ENCODE measurements around the gene KCNJ9.
A peak's percentile ranks its signal among the peaks of the same experiment; 100 is the strongest.

KCNJ9 gene

GRCh38 chr1:160063176-160063575 is 18.2 kb upstream of the KCNJ9 start:
- Histone ChIP-seq H3K27me3 (ENCODE audit: control insufficient read depth, insufficient read depth, low read length) (no peaks in the 10 kb centered on the region), H3K27ac (no peak overlapping the region), H3K79me2 (no peaks in the 10 kb centered on the region), H2AFZ (no peak overlapping the region), H3K9me3 (ENCODE audit: control insufficient read depth, low read length) (no peaks in the 10 kb centered on the region), H3K36me3 (ENCODE audit: control insufficient read depth, insufficient read depth, low read length) (no peaks in the 10 kb centered on the region), H3K9ac (no peak overlapping the region), H3K4me2 (ENCODE audit: low read length) (no peak overlapping the region), H3K4me1 (no peaks in the 10 kb centered on the region), H3K4me3 (ENCODE audit: low read depth, low read length) (no peak overlapping the region)
- no peak for TF ChIP-seq CTCF (IDR thresholded peaks at IDR 0.05)

- Histone ChIP-seq H3K9me3 (ENCODE audit: control insufficient read depth, low read length) (no peaks in the 10 kb centered on the region), H3K36me3 (ENCODE audit: control insufficient read depth, insufficient read depth, low read length) (no peaks in the 10 kb centered on the region), H3K4me3 (ENCODE audit: low read depth, low read length) (no peak overlapping the region), H3K9ac (no peak overlapping the region), H3K79me2 (no peaks in the 10 kb centered on the region), H3K4me2 (ENCODE audit: low read length) (no peak overlapping the region), H2AFZ (no peak overlapping the region), H3K4me1 (no peaks in the 10 kb centered on the region), H3K27me3 (ENCODE audit: control insufficient read depth, insufficient read depth, low read length) (no peaks in the 10 kb centered on the region), H3K27ac (no peak overlapping the region)
- no peak for TF ChIP-seq CTCF (IDR thresholded peaks at IDR 0.05)
Observed at GRCh38 chr1:160064164-160064563, 17.2 kb upstream of the KCNJ9 start.

GRCh38 chr1:160064746-160065145 is 16.6 kb upstream of the KCNJ9 start:
- no peak overlapping the region for H2AFZ ChIP-seq
- no peaks in the 10 kb centered on the region for H3K36me3 ChIP-seq (ENCODE audit: control insufficient read depth, insufficient read depth, low read length)
- H3K27me3 ChIP-seq (ENCODE audit: control insufficient read depth, insufficient read depth, low read length), result no peaks in the 10 kb centered on the region
- no peak overlapping the region for H3K4me3 ChIP-seq (ENCODE audit: low read depth, low read length)
- no peak overlapping the region for H3K4me2 ChIP-seq (ENCODE audit: low read length)
- no peaks in the 10 kb centered on the region for H3K9me3 ChIP-seq (ENCODE audit: control insufficient read depth, low read length)
- no peak overlapping the region for H3K9ac ChIP-seq
- H3K79me2 ChIP-seq, result no peaks in the 10 kb centered on the region
- TF ChIP-seq CTCF (IDR thresholded peaks at IDR 0.05), result no peak
- H3K4me1 ChIP-seq, result no peaks in the 10 kb centered on the region
- no peak overlapping the region for H3K27ac ChIP-seq

- Histone ChIP-seq H3K9ac (no peak overlapping the region), H3K27me3 (ENCODE audit: control insufficient read depth, insufficient read depth, low read length) (no peaks in the 10 kb centered on the region), H3K4me2 (ENCODE audit: low read length) (no peak overlapping the region), H3K4me1 (no peaks in the 10 kb centered on the region), H3K36me3 (ENCODE audit: control insufficient read depth, insufficient read depth, low read length) (no peaks in the 10 kb centered on the region), H3K4me3 (ENCODE audit: low read depth, low read length) (no peak overlapping the region), H3K27ac (no peak overlapping the region), H2AFZ (peak overlapping the region; percentile 8), H3K79me2 (no peaks in the 10 kb centered on the region), H3K9me3 (ENCODE audit: control insufficient read depth, low read length) (no peaks in the 10 kb centered on the region)
- TF ChIP-seq CTCF (IDR thresholded peaks at IDR 0.05), result no peak
Observed at GRCh38 chr1:160066829-160067745, 14.3 kb upstream of the KCNJ9 start.

GRCh38 chr1:160068225-160068624 is 13.1 kb upstream of the KCNJ9 start:
- TF ChIP-seq CTCF (IDR thresholded peaks at IDR 0.05), result no peak
- Histone ChIP-seq H3K79me2 (no peaks in the 10 kb centered on the region), H3K9ac (no peak overlapping the region), H3K4me3 (ENCODE audit: low read depth, low read length) (no peak overlapping the region), H2AFZ (no peak overlapping the region), H3K9me3 (ENCODE audit: control insufficient read depth, low read length) (no peaks in the 10 kb centered on the region), H3K4me2 (ENCODE audit: low read length) (no peak overlapping the region), H3K36me3 (ENCODE audit: control insufficient read depth, insufficient read depth, low read length) (no peaks in the 10 kb centered on the region), H3K27ac (no peak overlapping the region), H3K4me1 (no peaks in the 10 kb centered on the region), H3K27me3 (ENCODE audit: control insufficient read depth, insufficient read depth, low read length) (no peaks in the 10 kb centered on the region)

Measured in parathyroid adenoma (tissue), 2 donors.